Tibial artery (tissue), 4 donors: Measurements from ENCODE around the gene SURF6.
"Not testable (repeated sequence)": the region's sequence is repeated elsewhere in the genome, so short reads cannot be mapped to it uniquely, and the experiment has no call there.

Experiments
- DNase-seq, 2 donors: peaks; one replicate each; pipeline ENCODE4 v3.0.0-alpha.2; 2019
- H3K27ac ChIP-seq, 2 donors: fragments of 200-600 bp; sonication (generic) in 1 of 2; 1 replicate in 1 of 2; 2 replicates in 1 of 2; pipeline ENCODE4 v1.5.1; 2018 to 2019; ENCODE audit warnings: mild to moderate bottlenecking in 1 of 2
- H3K27me3 ChIP-seq, 2 donors: fragments of 200-600 bp; sonication (generic) in 1 of 2; one replicate each; pipeline versions ENCODE4 v1.5.1 to v1.6.0; 2016 to 2019
- H3K36me3 ChIP-seq, 3 donors: fragments of 200-600 bp; sonication (generic) in 2 of 3; one replicate each; pipeline ENCODE4 v1.5.1; 2016 to 2019; ENCODE audit warnings: mild to moderate bottlenecking in 2 of 3
- H3K4me1 ChIP-seq, 4 donors: fragments of 200-600 bp; sonication (generic) in 2 of 4; 1 replicate in 3 of 4; 2 replicates in 1 of 4; pipeline ENCODE4 v1.5.1; 2016 to 2019
- H3K4me3 ChIP-seq, 2 donors: fragments of 200-600 bp; sonication (generic) in 1 of 2; 1 replicate in 1 of 2; 2 replicates in 1 of 2; pipeline ENCODE4 v1.5.1; 2018 to 2019; ENCODE audit warnings: mild to moderate bottlenecking in 2 of 2
- H3K9me3 ChIP-seq, 3 donors: fragments of 200-600 bp; sonication (generic) in 1 of 3; one replicate each; pipeline ENCODE4 v1.5.1; 2016 to 2019
- intact Hi-C: fragments of 100-400 bp; cut with DNase I; formaldehyde crosslinking; loops from one replicate; pipeline ENCODE4 v1.15.0; 2023; ENCODE audit warnings: low total_unique reads
- TF ChIP-seq, protein P1 (sequence below), 2 experiments: fragments of 200-600 bp in 1 of 2; fragments of 450-650 bp in 1 of 2; IDR thresholded peaks; one replicate each; pipeline ENCODE4 v1.5.1; 2017 to 2019; ENCODE audit warnings: antibody characterized with exemption in 2 of 2, mild to moderate bottlenecking in 1 of 2, moderate library complexity in 1 of 2

Gene SURF6

GRCh38 chr9:133305731-133306130 lies 30.3 kb downstream of the SURF6 start:
- Histone ChIP-seq H3K36me3 (no peaks in the 10 kb centered on the region), H3K4me3 (no peak overlapping the region), H3K4me1 (no peaks in the 10 kb centered on the region), H3K9me3 (no peaks in the 10 kb centered on the region), H3K27me3 (peaks cover 0 to 45% of the 10 kb centered on the region in 2 donors), H3K27ac (no peak overlapping the region)
- intact Hi-C loops = no loop called here
- TF ChIP-seq, protein P1, sequence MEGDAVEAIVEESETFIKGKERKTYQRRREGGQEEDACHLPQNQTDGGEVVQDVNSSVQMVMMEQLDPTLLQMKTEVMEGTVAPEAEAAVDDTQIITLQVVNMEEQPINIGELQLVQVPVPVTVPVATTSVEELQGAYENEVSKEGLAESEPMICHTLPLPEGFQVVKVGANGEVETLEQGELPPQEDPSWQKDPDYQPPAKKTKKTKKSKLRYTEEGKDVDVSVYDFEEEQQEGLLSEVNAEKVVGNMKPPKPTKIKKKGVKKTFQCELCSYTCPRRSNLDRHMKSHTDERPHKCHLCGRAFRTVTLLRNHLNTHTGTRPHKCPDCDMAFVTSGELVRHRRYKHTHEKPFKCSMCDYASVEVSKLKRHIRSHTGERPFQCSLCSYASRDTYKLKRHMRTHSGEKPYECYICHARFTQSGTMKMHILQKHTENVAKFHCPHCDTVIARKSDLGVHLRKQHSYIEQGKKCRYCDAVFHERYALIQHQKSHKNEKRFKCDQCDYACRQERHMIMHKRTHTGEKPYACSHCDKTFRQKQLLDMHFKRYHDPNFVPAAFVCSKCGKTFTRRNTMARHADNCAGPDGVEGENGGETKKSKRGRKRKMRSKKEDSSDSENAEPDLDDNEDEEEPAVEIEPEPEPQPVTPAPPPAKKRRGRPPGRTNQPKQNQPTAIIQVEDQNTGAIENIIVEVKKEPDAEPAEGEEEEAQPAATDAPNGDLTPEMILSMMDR (IDR thresholded peaks at IDR 0.05) = no peak
- no peak for DNase-seq

- Histone ChIP-seq H3K4me1 (no peaks in the 10 kb centered on the region), H3K27ac (no peak overlapping the region), H3K4me3 (no peak overlapping the region), H3K36me3 (no peaks in the 10 kb centered on the region), H3K9me3 (no peaks in the 10 kb centered on the region), H3K27me3 (peaks cover 0 to 47% of the 10 kb centered on the region in 2 donors)
- no peak for DNase-seq
- intact Hi-C loops = no loop called here
- TF ChIP-seq, protein P1 (IDR thresholded peaks at IDR 0.05) = no peak
Observed at GRCh38 chr9:133304477-133305377, 31.3 kb downstream of the SURF6 start.

DNA sequence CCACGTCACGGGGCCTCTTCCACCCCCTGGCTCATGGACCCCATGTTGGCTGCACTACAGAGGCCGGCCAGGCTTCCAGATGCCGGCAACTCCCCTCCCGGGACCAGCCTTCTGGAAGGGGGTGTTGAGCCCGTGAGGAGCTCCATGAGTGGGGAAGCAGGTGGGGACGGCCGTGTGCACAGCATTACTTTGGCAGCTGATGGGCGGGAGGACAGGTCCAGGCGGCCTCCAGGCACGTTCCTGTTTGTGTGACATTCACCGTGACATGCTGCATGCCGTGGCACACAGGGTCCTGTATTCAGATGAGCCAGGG lies 31.9 kb downstream of the SURF6 start:
- H3K27me3 ChIP-seq = peaks cover 0 to 51% of the 10 kb centered on the region in 2 donors
- intact Hi-C loops = no loop called here
- H3K4me3 ChIP-seq = no peak overlapping the region
- no peaks in the 10 kb centered on the region for H3K36me3 ChIP-seq
- TF ChIP-seq, protein P1 (IDR thresholded peaks at IDR 0.05) = no peak
- no peak for DNase-seq
- H3K9me3 ChIP-seq = no peaks in the 10 kb centered on the region
- no peaks in the 10 kb centered on the region for H3K4me1 ChIP-seq
- no peak overlapping the region for H3K27ac ChIP-seq

DNA sequence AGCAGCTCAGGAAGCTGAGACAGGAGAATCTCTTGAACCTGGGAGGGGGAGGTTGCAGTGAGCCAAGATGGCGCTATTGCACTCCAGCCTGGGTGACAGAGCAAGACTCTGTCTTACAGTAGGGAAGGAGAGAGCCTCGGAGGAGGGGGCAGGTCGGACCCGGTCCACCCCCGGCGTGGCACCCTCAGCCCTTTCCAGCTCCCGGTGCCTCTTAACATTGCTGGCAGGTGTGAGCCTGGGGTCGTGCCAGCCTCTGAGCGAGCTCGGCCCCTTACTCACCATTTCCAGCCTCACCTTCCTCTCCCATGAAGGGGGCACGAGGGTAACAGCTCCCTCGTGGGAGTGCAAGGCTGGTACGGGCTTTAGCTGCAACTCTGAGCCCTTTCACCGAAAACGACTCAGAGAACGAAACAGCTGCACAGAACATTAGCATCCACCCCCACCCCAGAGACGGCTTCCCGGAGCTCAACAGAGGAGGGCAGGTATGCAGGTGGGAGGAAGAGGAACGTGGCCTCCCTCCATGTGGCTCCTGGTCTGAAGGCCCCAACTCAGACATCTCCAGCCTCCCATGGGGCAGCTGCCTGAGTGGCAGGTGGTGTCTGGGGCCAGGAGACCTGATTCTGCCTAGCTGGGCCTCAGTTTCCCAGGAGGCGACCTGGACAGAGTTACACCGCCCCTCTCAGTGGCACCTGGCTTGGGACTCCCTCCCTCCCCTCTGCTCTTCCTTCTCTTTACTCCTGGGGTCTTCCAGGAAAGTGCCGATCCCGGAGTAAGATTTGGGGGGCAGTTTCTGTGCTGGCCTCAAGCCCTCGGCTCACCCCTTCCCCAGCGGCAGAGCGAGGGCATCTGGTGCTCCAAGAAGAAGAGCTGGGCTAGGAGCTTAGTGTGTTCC lies 32.5 kb downstream of the SURF6 start:
- intact Hi-C loops = no loop called here
- TF ChIP-seq, protein P1 (IDR thresholded peaks at IDR 0.05) = no peak
- Histone ChIP-seq H3K9me3 (no peaks in the 10 kb centered on the region), H3K27ac (no peak overlapping the region), H3K27me3 (peaks cover 0 to 51% of the 10 kb centered on the region in 2 donors), H3K36me3 (no peaks in the 10 kb centered on the region), H3K4me3 (no peak overlapping the region), H3K4me1 (no peaks in the 10 kb centered on the region)
- no peak for DNase-seq

DNA sequence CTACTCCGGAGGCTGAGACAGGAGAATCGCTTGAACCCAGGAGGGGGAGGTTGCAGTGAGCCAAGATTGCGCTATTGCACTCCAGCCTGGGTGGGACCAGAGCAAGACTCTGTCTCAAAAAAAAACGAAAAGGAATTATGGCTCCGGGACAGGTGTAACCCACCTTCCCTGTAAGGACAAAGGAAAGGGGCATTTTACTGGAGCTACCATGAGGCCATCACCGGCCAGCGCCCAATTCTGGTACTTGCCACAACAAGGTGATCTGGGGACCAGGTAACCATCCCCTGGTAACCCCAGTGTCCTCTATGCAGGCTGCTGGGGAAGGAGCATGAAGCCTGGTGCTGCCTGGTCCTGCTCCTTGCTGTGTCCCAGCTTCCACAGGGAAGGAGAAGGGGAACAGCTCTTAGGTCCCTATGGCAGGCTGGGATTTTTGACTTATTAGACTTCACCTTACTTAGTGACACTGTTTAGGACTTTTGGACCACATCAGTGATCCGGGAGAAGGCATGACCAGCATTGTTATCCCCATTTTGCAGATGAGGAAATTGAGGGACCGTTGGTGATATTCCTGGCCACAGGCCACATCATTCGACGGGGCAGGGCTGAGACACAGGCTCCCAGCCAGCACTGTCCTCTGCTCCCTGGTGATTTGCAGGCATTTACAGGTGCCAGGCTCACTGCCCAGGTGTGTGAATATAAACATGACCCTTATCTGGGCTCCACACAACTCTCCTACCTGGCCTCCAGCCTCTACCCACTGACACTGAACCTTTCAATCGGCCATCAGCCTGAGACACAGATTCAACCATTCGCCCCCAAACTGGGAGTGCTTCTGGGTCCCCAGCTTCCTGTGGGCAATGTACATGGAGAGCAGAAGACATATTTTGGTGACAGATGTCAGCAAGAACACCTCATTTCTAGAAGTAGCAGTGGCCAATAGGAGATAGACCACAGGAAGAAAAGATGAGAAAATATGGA lies 34.4 kb downstream of the SURF6 start:
- Histone ChIP-seq H3K4me1 (no peaks in the 10 kb centered on the region), H3K4me3 (no peak overlapping the region), H3K9me3 (no peaks in the 10 kb centered on the region), H3K36me3 (no peaks in the 10 kb centered on the region), H3K27ac (no peak overlapping the region), H3K27me3 (peaks cover 0 to 54% of the 10 kb centered on the region in 2 donors)
- intact Hi-C loops = no loop called here
- no peak for DNase-seq
- TF ChIP-seq, protein P1 (IDR thresholded peaks at IDR 0.05) = no peak

DNA sequence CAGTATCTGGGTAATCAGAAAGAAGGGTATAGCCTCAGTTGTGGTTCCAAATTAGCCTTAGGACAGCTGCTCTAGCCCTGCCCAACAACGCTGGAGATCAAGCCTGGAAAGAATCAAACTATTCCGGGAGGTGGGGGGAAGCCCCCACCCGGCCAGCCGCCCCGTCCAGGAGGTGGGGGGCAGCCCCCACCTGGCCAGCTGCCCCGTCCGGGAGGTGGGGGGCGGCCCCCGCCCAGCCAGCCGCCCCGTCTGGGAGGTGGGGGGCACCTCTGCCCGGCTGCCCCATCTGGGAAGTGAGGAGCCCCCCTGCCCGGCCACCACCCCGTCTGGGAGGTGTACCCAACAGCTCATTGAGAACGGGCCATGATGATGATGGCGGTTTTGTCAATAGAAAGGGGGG lies 36.0 kb downstream of the SURF6 start:
- H3K9me3 ChIP-seq, H3K36me3 ChIP-seq, DNase-seq, H3K4me1 ChIP-seq, intact Hi-C loops, H3K4me3 ChIP-seq, H3K27ac ChIP-seq: not testable (repeated sequence)
- peaks cover 0 to 53% of the 10 kb centered on the region in 2 donors for H3K27me3 ChIP-seq
